Panc1 (cell line): Measurements from ENCODE around the gene EML6. TPM values are rescaled to one million over a fixed set of nuclear protein-coding genes. Genes with fewer than 3 reads are reported as not detected.

Experiments
- ATAC-seq: fragments of 200-7000 bp; cut with Tn5 transposase; 2 replicates; pipeline ENCODE4 v1.9.1; 2020; ENCODE audit warnings: mild to moderate bottlenecking, moderate library complexity
- BruUV-seq: library from RNA; stranded (reverse); fragments of 400-500 nt; replicated peaks from 2 replicates; lab custom pipeline; 2021; lab: Mats Ljungman, UMichigan
- CTCF ChIA-PET: fragments of 300-600 bp; sonication (Branson Sonifier 250); formaldehyde crosslinking; loops from one replicate; lab custom pipeline; 2022; ENCODE audit warnings: antibody characterized with exemption; lab: Charles Lee
- POLR2A ChIA-PET: fragments of 300-600 bp; sonication (Branson Sonifier 250); formaldehyde crosslinking; loops from one replicate; lab custom pipeline; 2022; ENCODE audit warnings: antibody characterized with exemption; lab: Charles Lee
- DNase-seq: peaks from one replicate; pipeline ENCODE4 v3.0.0-alpha.2; 2010; ENCODE audit warnings: low read depth, low spot score
- H3K27ac ChIP-seq: 2 replicates; pipeline ENCODE4 v1.5.1; 2011; ENCODE audit warnings: mild to moderate bottlenecking, low read length, inconsistent platforms
- H3K27me3 ChIP-seq: fragments of 200-500 bp; sonication (Bioruptor generic); 2 replicates; pipeline ENCODE4 v1.6.0; 2014; ENCODE audit warnings: low read length, inconsistent platforms; ENCODE audit not compliant: control insufficient read depth, insufficient read depth
- H3K36me3 ChIP-seq: fragments of 200-500 bp; sonication (Bioruptor generic); 2 replicates; pipeline ENCODE4 v1.5.1; 2014; ENCODE audit warnings: inconsistent platforms, mild to moderate bottlenecking, low read length, moderate library complexity; ENCODE audit not compliant: control insufficient read depth, insufficient read depth
- H3K4me1 ChIP-seq: 2 replicates; pipeline ENCODE4 v1.5.1; 2011; ENCODE audit warnings: inconsistent platforms, mild to moderate bottlenecking, low read length, moderate library complexity; ENCODE audit not compliant: control insufficient read depth, insufficient read depth
- H3K4me3 ChIP-seq, 2 experiments: 2 replicates each; pipeline ENCODE4 v1.5.1; 2011 to 2012; ENCODE audit warnings: low read depth in 2 of 2, low read length in 2 of 2, mild to moderate bottlenecking in 2 of 2, inconsistent platforms in 1 of 2, moderate library complexity in 1 of 2
- H3K9me3 ChIP-seq: fragments of 200-500 bp; sonication (Bioruptor generic); 2 replicates; pipeline ENCODE4 v1.5.1; 2014; ENCODE audit warnings: low read depth, mild to moderate bottlenecking, inconsistent platforms, low read length, moderate library complexity; ENCODE audit not compliant: control insufficient read depth, insufficient read depth
- CTCF ChIP-seq: fragments of 450-650 bp; IDR thresholded peaks from 2 replicates; pipeline ENCODE4 v1.5.1; 2017; ENCODE audit warnings: mild to moderate bottlenecking
- POLR2AphosphoS5 ChIP-seq: IDR thresholded peaks from 2 replicates; pipeline ENCODE4 v1.6.1; 2012; ENCODE audit warnings: mild to moderate bottlenecking, low read depth, low read length, moderate library complexity
- REST ChIP-seq, 2 experiments: IDR thresholded peaks; 2 replicates each; pipeline ENCODE4 v1.6.1; 2011 to 2012; ENCODE audit warnings: low read depth in 2 of 2, control low read depth in 1 of 2, low read length in 1 of 2, mild to moderate bottlenecking in 1 of 2, moderate library complexity in 1 of 2; ENCODE audit not compliant: insufficient read depth in 1 of 2
- SIN3A ChIP-seq: IDR thresholded peaks from 2 replicates; pipeline ENCODE4 v1.6.1; 2012; ENCODE audit warnings: low read depth, mild to moderate bottlenecking, low read length, moderate library complexity, borderline replicate concordance; ENCODE audit not compliant: insufficient read depth
- TCF7L2 ChIP-seq: IDR thresholded peaks from 2 replicates; pipeline ENCODE4 v1.6.1; 2011; ENCODE audit warnings: mild to moderate bottlenecking, low read depth, low read length, inconsistent platforms
- in situ Hi-C: cut with HindIII; loops from 2 replicates; pipeline ENCODE4 v1.10.0; 2016; ENCODE audit warnings: low sequenced_read_pairs, low pct_unique_long_range_greater_than_20kb
- intact Hi-C: fragments of 100-400 bp; cut with micrococcal nuclease; formaldehyde crosslinking; loops from one replicate; pipeline ENCODE4 v1.10.0; 2022; ENCODE audit not compliant: unreplicated experiment
- total RNA-seq: library from RNA; stranded (reverse); gene quantifications from one replicate; pipeline ENCODE4 v1.2.1, GENCODE V29; 2021; ENCODE audit not compliant: unreplicated experiment

Gene EML6
- total RNA-seq, 1 experiment from 2014 or later: 6.3 TPM

- TF ChIP-seq TCF7L2: 0 out of 2 replicates have a peak, but pooled peaks have one; percentile 65
- no peak for TF ChIP-seq CTCF
- ATAC-seq (peak; percentile 69), DNase-seq (peak; percentile 83)
- Histone ChIP-seq H3K4me1 (peaks cover 59% of the 10 kb centered on the region), H3K27ac (peak overlapping the region; percentile 96), H3K27me3 (no peaks in the 10 kb centered on the region), H3K36me3 (no peaks in the 10 kb centered on the region), H3K9me3 (no peaks in the 10 kb centered on the region; the same call in 1 of the 2 replicates), H3K4me3 (peak overlapping the region in 1 of 2 experiments; percentile 14; a peak in 2 of 4 replicates)
- ChIA-PET CTCF (no interaction called here), POLR2A (no interaction called here)
- in situ Hi-C loops (no loop called here), intact Hi-C loops (no loop called here)
- BruUV-seq: no TSS peak
Measured at GRCh38 chr2:54952978-54953456, 229.6 kb downstream of the EML6 start.

- DNase-seq (no peak), ATAC-seq (no peak)
- H3K9me3 ChIP-seq: no peaks in the 10 kb centered on the region; the same call in 1 of the 2 replicates
- peaks cover 61% of the 10 kb centered on the region for H3K4me1 ChIP-seq
- no peak overlapping the region for H3K4me3 ChIP-seq
- H3K36me3 ChIP-seq: no peaks in the 10 kb centered on the region
- no TSS peak for BruUV-seq
- peak overlapping the region; percentile 96 for H3K27ac ChIP-seq
- no peak for TF ChIP-seq POLR2AphosphoS5
- no peak for TF ChIP-seq REST (IDR thresholded peaks at IDR 0.05; ENCODE audit: insufficient read depth in 1 of 2, low read depth in 2 of 2, low read length in 1 of 2)
- CTCF ChIA-PET: no interaction called here
- intact Hi-C loops: no loop called here
- no peaks in the 10 kb centered on the region for H3K27me3 ChIP-seq
- in situ Hi-C loops: no loop called here
- POLR2A ChIA-PET: no interaction called here
Measured at GRCh38 chr2:54954158-54954557, 230.7 kb downstream of the EML6 start.

GRCh38 chr2:54954705-54955357, 231.4 kb downstream of the EML6 start:
- DNase-seq (no peak), ATAC-seq (no peak)
- POLR2A ChIA-PET: interaction anchor here (1.7 kb wide), 1 partner anchor 51 kb away, joined by 5 read pairs; no protein-coding TSS in a partner anchor
- H3K27me3 ChIP-seq: no peaks in the 10 kb centered on the region
- H3K36me3 ChIP-seq: no peaks in the 10 kb centered on the region
- no peak overlapping the region for H3K4me3 ChIP-seq
- H3K27ac ChIP-seq: peak overlapping the region; percentile 96
- no peak for TF ChIP-seq POLR2AphosphoS5
- no peak for TF ChIP-seq SIN3A
- no peak for TF ChIP-seq CTCF
- TF ChIP-seq REST (IDR thresholded peaks at IDR 0.05; ENCODE audit: insufficient read depth in 1 of 2, low read depth in 2 of 2, low read length in 1 of 2): no peak
- TF ChIP-seq TCF7L2: no peak
- peaks cover 61% of the 10 kb centered on the region for H3K4me1 ChIP-seq
- intact Hi-C loops (no loop called here), in situ Hi-C loops (no loop called here)
- H3K9me3 ChIP-seq: no peaks in the 10 kb centered on the region; the same call in 1 of the 2 replicates
- BruUV-seq: no TSS peak
- CTCF ChIA-PET: interaction anchor here (2.0 kb wide), 1 partner anchor 55 kb away, joined by 7 read pairs; no protein-coding TSS in a partner anchor
